AG09309 (cell line): ENCODE measurements around the gene TMEM37.

ENCODE experiments used
- DNase-seq: peaks from one replicate; pipeline ENCODE4 v3.0.0-alpha.2; 2010; ENCODE audit warnings: low read depth
- H3K4me3 ChIP-seq: 2 replicates; pipeline ENCODE4 v1.5.1; 2011; ENCODE audit warnings: mild to moderate bottlenecking, low read depth, low read length, moderate library complexity; ENCODE audit not compliant: control insufficient read depth
- TF ChIP-seq, protein P1 (sequence below): IDR thresholded peaks from 2 replicates; pipeline ENCODE4 v1.5.1; 2011; ENCODE audit warnings: mild to moderate bottlenecking, low read depth, low read length, inconsistent platforms; ENCODE audit not compliant: insufficient read depth, control insufficient read depth; ENCODE audit errors: missing control alignments

Gene TMEM37

DNA sequence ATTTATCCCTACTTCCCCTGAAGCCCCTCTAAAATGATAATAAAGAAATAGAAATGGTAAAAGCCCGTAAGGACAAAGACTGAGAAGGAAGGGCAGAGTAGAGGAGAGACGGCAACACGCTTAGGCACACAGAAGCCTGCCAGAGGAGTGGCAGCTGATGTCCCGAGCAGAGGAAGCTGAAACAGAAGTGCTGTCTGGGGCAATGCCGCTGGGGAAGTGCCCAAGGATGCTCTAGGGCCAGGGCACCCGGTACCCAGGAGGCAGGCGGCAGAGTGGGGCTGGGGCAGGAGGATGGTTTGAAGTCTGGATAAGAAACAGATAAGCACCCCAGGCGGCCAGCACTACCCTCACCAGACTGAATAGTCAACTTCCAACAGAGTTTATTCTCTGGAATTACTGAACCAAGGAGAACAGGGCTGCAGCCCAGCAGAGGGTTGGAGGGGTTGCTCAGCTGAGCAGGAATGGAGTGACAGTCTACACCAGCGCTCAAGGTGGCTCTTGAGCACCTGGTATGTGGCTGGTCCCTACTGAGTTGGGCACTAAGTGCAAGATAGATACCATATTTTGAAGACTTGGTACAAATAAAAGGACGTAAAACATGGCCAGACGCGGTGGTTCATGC, 22.4 kb downstream of the TMEM37 start:
- TF ChIP-seq, protein P1, sequence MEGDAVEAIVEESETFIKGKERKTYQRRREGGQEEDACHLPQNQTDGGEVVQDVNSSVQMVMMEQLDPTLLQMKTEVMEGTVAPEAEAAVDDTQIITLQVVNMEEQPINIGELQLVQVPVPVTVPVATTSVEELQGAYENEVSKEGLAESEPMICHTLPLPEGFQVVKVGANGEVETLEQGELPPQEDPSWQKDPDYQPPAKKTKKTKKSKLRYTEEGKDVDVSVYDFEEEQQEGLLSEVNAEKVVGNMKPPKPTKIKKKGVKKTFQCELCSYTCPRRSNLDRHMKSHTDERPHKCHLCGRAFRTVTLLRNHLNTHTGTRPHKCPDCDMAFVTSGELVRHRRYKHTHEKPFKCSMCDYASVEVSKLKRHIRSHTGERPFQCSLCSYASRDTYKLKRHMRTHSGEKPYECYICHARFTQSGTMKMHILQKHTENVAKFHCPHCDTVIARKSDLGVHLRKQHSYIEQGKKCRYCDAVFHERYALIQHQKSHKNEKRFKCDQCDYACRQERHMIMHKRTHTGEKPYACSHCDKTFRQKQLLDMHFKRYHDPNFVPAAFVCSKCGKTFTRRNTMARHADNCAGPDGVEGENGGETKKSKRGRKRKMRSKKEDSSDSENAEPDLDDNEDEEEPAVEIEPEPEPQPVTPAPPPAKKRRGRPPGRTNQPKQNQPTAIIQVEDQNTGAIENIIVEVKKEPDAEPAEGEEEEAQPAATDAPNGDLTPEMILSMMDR: no peak
- no peak overlapping the region for H3K4me3 ChIP-seq
- DNase-seq: no peak

DNA sequence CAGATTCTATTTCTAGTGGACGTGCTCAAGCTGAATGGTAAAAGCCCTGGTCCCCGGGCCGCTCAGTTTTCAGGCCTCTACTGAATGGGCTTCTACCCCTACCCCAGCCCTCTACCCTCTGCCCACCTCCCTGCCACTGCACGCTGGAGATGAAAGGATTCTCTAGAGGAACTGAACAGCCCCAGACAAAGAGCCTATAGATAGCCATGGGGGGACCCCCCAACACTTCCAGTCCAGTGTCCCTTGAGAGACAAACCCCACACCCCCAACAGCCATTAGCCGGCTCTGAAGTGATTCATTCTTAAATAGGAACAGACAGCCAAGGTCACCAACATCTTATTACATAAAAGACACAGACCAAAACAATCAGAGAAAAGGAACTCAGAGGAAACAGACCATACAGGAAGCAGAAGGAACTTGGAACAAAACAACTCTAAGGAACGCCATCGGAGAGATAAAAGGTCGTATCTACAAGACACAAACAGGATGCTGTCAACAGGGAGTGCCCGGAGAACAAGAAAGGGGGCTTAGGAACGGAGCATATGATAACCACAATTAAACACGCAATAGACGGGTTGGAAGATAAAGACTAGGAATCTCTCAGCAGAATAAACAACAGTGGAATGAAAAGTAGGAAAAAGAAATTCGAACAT, 23.5 kb downstream of the TMEM37 start:
- TF ChIP-seq, protein P1: no peak
- no peak overlapping the region for H3K4me3 ChIP-seq
- no peak for DNase-seq

DNA sequence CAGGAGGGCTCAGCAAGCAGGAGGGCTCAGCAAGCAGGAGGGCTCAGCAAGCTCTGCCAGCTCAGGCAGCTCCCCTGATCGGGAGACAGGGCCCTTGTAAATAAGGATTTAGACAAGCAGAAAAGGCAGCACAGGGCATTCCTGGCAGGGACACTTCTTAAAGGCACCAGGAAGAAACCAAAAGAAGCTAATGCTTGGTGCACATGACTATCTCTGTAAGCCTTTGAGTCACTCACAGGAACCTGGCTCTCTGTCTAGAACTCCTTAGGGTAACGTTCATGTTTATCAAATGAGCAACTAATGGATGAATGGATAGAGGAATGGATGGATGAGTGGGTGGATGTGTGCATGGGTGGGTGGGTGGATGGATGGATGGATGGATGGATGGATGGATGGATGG, 28.4 kb downstream of the TMEM37 start:
- DNase-seq: no peak
- TF ChIP-seq, protein P1: no peak
- no peak overlapping the region for H3K4me3 ChIP-seq

DNA sequence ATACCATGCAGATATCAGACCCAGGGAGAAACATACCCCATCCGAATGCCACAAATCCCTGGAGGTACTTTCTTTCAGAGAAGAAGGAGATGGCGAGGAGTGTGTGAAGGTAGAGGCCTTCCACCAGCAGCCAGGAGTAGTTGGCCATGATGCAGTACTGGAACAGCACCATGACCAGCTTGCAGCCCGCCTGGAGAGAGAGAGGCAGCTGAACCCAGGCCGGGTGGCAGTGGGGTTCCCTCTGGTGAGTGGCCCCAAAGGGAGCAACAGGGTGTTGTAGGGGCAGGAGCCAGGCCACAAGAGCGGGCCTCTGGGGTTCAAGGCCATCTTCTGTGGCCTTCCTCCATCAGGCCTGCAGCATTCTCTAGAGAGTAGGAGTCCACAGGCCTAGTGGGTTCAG, 30.2 kb downstream of the TMEM37 start:
- H3K4me3 ChIP-seq: no peak overlapping the region
- TF ChIP-seq, protein P1: no peak
- DNase-seq: no peak

DNA sequence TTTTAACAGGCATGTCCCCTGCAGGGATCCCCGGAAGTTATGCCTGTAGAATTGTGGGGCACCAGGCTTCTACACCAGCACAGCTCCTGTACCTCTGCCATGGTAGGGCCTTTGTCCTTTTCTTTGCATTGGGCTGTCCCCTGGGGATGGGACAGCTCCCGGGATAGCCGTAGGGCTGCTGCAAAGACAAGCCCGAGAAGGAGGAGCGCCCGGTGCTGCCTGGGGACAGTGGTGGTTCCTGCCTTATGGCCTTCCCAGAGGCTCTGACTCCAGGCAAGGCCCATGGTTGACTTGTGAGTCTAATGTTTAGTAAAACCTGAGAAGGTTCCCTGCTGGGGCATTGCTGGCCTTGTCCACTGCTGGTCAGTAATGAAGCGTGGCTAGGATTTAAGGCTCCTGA, 30.9 kb downstream of the TMEM37 start:
- DNase-seq: no peak
- TF ChIP-seq, protein P1: no peak

DNA sequence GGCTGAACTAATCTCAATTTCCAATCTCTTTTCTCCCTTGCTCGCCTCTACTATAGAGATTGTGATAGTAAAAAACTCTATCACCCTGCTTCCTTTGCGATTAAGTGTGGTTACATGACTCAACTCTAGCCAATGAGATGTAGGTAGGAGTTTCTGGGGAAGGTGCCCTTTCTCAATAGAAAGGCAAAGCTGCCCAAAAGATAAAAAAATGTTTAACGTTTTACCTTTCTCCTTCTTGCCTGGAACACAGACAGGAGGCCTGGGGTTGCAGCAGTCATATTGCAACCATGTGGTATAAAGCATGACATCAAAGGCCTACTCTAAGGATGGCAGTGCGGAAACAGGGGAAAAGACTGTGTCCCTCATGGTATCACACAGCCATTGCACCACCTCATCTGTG, 31.5 kb downstream of the TMEM37 start:
- no peak overlapping the region for H3K4me3 ChIP-seq
- DNase-seq: no peak
- TF ChIP-seq, protein P1: no peak

More for the DNA sequence above, 30.9 kb downstream of the TMEM37 start:
- H3K4me3 ChIP-seq: no peak overlapping the region
